Measurements from ENCODE around the gene NCOA6. TPM values are rescaled to one million over a fixed set of nuclear protein-coding genes. Genes with fewer than 3 reads are reported as not detected.

NCOA6 gene
- total and polyA plus RNA-seq, 2 of the 4 experiments (the other 2 are of a cell fraction) = 3.6 to 13.1 TPM

DNA sequence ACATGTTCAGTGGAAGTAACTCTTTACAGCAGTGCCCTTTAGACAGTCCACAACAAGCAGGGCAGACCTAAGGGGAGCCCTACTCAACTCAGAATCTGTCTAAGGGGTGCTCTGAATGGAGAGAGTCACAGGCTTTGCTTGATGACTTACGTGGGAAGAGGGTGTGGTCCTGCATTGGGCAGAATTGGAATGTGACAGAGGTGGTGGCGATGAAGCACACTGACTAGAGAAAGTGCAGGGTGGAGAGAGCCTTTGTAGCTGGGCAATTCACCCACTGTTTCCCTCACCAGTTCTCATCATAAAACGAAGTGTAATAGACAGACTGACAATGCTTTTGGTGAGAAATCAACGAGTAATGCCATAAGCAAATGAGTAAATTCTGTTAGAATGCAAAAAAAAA is 110.1 kb downstream of the NCOA6 start:
- H3K4me2 ChIP-seq (ENCODE audit: low read depth, low read length) = no peak overlapping the region
- POLR2A ChIA-PET (ENCODE audit: unreplicated experiment) = interaction anchor here (0.5 kb wide), 1 partner anchor 11 kb away, joined by 3 read pairs; no protein-coding TSS in a partner anchor
- in situ Hi-C loops (cut with MboI; ENCODE audit: low sequenced_read_pairs) = loop anchor here (10.0 kb wide), 1 partner anchor 411 kb away; the partner anchor contains the start of gene AHCY

More for the DNA sequence above, 110.1 kb downstream of the NCOA6 start:
- Histone ChIP-seq H3K18ac (ENCODE audit: low read depth, low read length) (no peak overlapping the region), H3K23ac (ENCODE audit: low read depth, low read length) (peak overlapping the region; percentile 28; the same call in 1 of the 2 replicates), H4K5ac (ENCODE audit: low read depth, low read length) (no peak overlapping the region), H3K4me1 (ENCODE audit: control insufficient read depth, insufficient read depth, low read length) (peaks cover 14% of the 10 kb centered on the region), H2BK5ac (ENCODE audit: low read depth, low read length, poor library complexity, severe bottlenecking) (no peak overlapping the region), H3K27me3 (ENCODE audit: control insufficient read depth, insufficient read depth, low read length) (no peaks in the 10 kb centered on the region), H2BK15ac (ENCODE audit: low read depth, low read length) (no peak overlapping the region), H3K56ac (ENCODE audit: extremely low read depth, insufficient read depth, low read length) (no peak overlapping the region), H3K9ac (ENCODE audit: low read depth, low read length) (no peak overlapping the region), H2AK9ac (replicated peaks; ENCODE audit: low read depth, low read length, poor library complexity) (peak overlapping the region; percentile 3), H4K91ac (ENCODE audit: insufficient read depth, low read depth, low read length) (no peak overlapping the region), H2AK5ac (ENCODE audit: low read depth, low read length) (peak overlapping the region; percentile 13; the same call in 1 of the 2 replicates), H2BK120ac (ENCODE audit: low read depth, low read length) (no peak overlapping the region), H3K4me3 (ENCODE audit: insufficient read depth, low read depth, low read length) (no peak overlapping the region), H3K4ac (ENCODE audit: low read depth, low read length) (no peak overlapping the region), H3K79me1 (ENCODE audit: low read depth in 1 of 2, low read length in 2 of 2) (peaks cover 0 to 51% of the 10 kb centered on the region in 2 experiments; a peak in 2 of 4 replicates), H4K20me1 (ENCODE audit: insufficient read depth, low read length) (peaks cover 27% of the 10 kb centered on the region; the same call in 1 of the 2 replicates), H3K36me3 (ENCODE audit: control insufficient read depth, insufficient read depth, low read length) (peaks cover 30% of the 10 kb centered on the region), H2AFZ (replicated peaks; ENCODE audit: low read length, poor library complexity) (no peak overlapping the region), H3K9me3 (ENCODE audit: control insufficient read depth, insufficient read depth, low read length) (no peaks in the 10 kb centered on the region), H3K27ac (ENCODE audit: insufficient read depth, low read length) (no peak overlapping the region), H3K9me1 (ENCODE audit: insufficient read depth, low read length) (peaks cover 31% of the 10 kb centered on the region), H4K8ac (ENCODE audit: low read depth in 2 of 2, low read length in 2 of 2) (no peak overlapping the region), H3K14ac (replicated peaks; ENCODE audit: low read depth, low read length) (no peak overlapping the region), H2BK20ac (ENCODE audit: low read depth, low read length) (no peak overlapping the region)
- peak; percentile 4 for DNase-seq
- no CpG with 5 or more reads among the region's 4 CpGs for WGBS, 2 experiments (ENCODE audit: extremely low coverage in 2 of 2, insufficient read length in 1 of 2)
- no TSS peak for BruUV-seq (replicated peaks)
- dilution Hi-C loops (cut with HindIII; ENCODE audit: low sequenced_read_pairs, unreplicated experiment) = no loop called here
- intact Hi-C loops (cut with micrococcal nuclease) = no loop called here
- no peak for ATAC-seq (ENCODE audit: low read depth)
- CTCF ChIA-PET = no interaction called here
- TF ChIP-seq, protein P1, sequence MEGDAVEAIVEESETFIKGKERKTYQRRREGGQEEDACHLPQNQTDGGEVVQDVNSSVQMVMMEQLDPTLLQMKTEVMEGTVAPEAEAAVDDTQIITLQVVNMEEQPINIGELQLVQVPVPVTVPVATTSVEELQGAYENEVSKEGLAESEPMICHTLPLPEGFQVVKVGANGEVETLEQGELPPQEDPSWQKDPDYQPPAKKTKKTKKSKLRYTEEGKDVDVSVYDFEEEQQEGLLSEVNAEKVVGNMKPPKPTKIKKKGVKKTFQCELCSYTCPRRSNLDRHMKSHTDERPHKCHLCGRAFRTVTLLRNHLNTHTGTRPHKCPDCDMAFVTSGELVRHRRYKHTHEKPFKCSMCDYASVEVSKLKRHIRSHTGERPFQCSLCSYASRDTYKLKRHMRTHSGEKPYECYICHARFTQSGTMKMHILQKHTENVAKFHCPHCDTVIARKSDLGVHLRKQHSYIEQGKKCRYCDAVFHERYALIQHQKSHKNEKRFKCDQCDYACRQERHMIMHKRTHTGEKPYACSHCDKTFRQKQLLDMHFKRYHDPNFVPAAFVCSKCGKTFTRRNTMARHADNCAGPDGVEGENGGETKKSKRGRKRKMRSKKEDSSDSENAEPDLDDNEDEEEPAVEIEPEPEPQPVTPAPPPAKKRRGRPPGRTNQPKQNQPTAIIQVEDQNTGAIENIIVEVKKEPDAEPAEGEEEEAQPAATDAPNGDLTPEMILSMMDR (conservative IDR thresholded peaks at IDR 0.05; ENCODE audit: low read depth, low read length) = no peak
- TF ChIP-seq MAFK (IDR thresholded peaks at IDR 0.05; ENCODE audit: low read depth, low read length) = no peak
- no peak for TF ChIP-seq POLR2A (IDR thresholded peaks at IDR 0.05; ENCODE audit: low read depth, low read length)
- TF ChIP-seq BHLHE40 (IDR thresholded peaks at IDR 0.05; ENCODE audit: low read depth, low read length) = no peak
- TF ChIP-seq CEBPB (IDR thresholded peaks at IDR 0.05; ENCODE audit: low read depth, low read length) = no peak
- no peak for TF ChIP-seq CHD1 (IDR thresholded peaks at IDR 0.05; ENCODE audit: low read depth, low read length)
- TF ChIP-seq MAZ (IDR thresholded peaks at IDR 0.05; ENCODE audit: borderline replicate concordance, low read depth, low read length) = no peak
- no peak for TF ChIP-seq MXI1 (IDR thresholded peaks at IDR 0.05; ENCODE audit: borderline replicate concordance, low read depth, low read length)
- TF ChIP-seq FOS (IDR thresholded peaks at IDR 0.05; ENCODE audit: low read depth, low read length) = no peak
- TF ChIP-seq, protein P2, sequence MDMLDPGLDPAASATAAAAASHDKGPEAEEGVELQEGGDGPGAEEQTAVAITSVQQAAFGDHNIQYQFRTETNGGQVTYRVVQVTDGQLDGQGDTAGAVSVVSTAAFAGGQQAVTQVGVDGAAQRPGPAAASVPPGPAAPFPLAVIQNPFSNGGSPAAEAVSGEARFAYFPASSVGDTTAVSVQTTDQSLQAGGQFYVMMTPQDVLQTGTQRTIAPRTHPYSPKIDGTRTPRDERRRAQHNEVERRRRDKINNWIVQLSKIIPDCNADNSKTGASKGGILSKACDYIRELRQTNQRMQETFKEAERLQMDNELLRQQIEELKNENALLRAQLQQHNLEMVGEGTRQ (IDR thresholded peaks at IDR 0.05; ENCODE audit: low read depth, low read length) = no peak
- TF ChIP-seq SMC3 (IDR thresholded peaks at IDR 0.05; ENCODE audit: low read depth, low read length) = no peak
- TF ChIP-seq, protein P3, sequence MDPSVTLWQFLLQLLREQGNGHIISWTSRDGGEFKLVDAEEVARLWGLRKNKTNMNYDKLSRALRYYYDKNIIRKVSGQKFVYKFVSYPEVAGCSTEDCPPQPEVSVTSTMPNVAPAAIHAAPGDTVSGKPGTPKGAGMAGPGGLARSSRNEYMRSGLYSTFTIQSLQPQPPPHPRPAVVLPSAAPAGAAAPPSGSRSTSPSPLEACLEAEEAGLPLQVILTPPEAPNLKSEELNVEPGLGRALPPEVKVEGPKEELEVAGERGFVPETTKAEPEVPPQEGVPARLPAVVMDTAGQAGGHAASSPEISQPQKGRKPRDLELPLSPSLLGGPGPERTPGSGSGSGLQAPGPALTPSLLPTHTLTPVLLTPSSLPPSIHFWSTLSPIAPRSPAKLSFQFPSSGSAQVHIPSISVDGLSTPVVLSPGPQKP (IDR thresholded peaks at IDR 0.05; ENCODE audit: borderline replicate concordance, low read depth, low read length) = no peak
- no peak for TF ChIP-seq RCOR1 (IDR thresholded peaks at IDR 0.05; ENCODE audit: insufficient replicate concordance, low read length)
- no peak for TF ChIP-seq RFX5 (IDR thresholded peaks at IDR 0.05; ENCODE audit: low read depth, low read length)
- TF ChIP-seq RAD21 (IDR thresholded peaks at IDR 0.05; ENCODE audit: low read length) = no peak
- no peak for TF ChIP-seq NFE2L2 (IDR thresholded peaks at IDR 0.05; ENCODE audit: low read depth, low read length)
